ENCODE data around the gene CHST9. TPM values are rescaled to one million over a fixed set of nuclear protein-coding genes. Genes with fewer than 3 reads are reported as not detected.

CHST9 gene
- polyA plus RNA-seq, 3 donors: 2.9 to 4.4 (median 3.8) TPM

GRCh38 chr18:26862084-26862483 lies 323.0 kb downstream of the CHST9 start:
- DNase-seq (ENCODE audit: extremely low read depth in 1 of 11, low read depth in 9 of 11, low spot score in 4 of 11): no peak
